Activated CD8-positive, alpha-beta memory T cell treated with anti-CD3 and anti-CD28 coated beads, Interleukin-2, amount 50 U/mL, for 1 hour (primary cell): ENCODE results near the gene CD48.
A peak's percentile ranks its signal among the peaks of the same experiment; 100 is the strongest.
"Not testable (repeated sequence)": the region's sequence is repeated elsewhere in the genome, so short reads cannot be mapped to it uniquely, and the experiment has no call there.

Source experiments
- DNase-seq: peaks from one replicate; pipeline ENCODE4 v3.0.0-alpha.2; 2020; ENCODE audit errors: extremely low read depth

CD48 gene

DNA sequence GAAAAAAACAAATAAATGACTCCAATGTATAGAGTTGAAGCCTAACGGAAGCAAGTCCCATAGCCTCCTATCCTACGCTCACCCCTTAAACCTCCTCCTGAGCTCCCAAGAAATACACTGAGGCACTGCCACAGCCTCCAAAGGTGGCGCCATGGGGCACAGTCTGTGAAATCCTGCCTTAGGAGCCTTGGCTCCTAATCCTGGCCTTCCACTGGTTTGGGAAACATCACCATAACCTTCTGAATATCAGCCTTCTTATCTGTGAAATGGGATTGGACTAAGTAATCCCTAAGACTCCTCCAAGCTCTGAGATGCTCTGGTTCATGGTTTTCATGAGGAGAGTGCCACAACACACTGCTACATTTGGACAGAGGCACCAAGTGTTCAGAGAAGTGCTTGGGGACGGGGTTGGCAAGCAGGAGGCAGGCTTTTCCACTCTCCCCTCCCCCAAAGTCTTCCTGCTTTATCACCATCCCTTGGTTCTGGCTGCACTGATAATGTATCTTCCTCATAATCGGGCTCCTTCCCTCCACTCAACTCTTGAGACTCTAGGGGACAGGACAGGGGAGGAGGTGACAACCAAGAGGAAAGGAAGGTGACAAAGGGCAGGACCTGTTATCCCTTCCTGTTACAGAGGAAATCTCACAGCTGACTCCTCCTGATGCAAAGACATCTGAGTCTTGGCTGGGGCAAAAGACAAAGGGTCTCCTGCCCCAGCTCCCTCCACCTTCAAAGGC is 30.2 kb upstream of the CD48 start:
- DNase-seq: no peak

DNA sequence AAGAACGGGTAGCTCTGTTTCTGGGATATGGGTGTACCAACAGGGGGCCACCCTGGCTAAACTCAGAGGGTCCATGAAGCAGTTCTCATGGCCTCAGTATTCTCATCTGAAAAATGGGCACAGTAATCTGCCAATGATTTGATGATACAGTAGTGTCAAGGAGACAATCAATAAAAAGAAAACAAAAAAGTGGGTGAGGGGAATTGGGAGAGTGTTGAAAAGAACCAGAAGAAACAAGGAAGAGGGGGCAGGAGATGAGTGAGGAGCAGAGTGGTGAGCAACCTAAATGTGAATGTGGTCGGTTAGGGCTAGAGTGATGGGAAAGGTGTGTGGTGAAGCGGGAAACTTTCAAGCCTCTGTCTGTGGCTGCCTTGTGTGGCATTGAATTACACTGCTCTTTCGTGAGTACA is 29.5 kb upstream of the CD48 start:
- no peak for DNase-seq

GRCh38 chr1:160740133-160740688 is 28.6 kb upstream of the CD48 start:
- no peak for DNase-seq

GRCh38 chr1:160739098-160739511 is 27.5 kb upstream of the CD48 start, which contains the start of gene SLAMF7:
Gene SLAMF7, plus strand, starts transcription at chr1:160739247. Its CDS starts 55 bp downstream, at chr1:160739302.
- DNase-seq: peak; percentile 19

DNA sequence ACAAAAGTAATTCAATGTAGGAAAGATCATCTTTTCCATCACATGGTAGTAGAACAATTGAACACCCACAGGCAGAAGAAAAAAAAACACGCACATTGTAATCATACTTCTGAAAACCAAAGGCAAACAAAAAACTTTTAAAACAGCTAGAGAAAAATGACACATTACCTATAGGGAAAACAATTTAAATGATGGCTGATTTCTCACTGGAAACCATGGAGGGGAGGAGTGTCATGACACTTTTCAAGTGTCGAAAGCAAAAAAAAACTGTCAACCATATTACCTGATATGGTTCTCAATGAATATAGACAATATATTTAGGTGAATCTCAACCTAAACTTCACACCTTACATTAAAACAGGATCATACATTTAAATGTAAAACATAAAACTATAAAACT is 26.6 kb upstream of the CD48 start:
- DNase-seq: no peak

- no peak for DNase-seq
These were observed 22.7 kb upstream of the CD48 start for GRCh38 chr1:160734301-160734700.

GRCh38 chr1:160733898-160734297 is 22.3 kb upstream of the CD48 start:
- DNase-seq: no peak

DNA sequence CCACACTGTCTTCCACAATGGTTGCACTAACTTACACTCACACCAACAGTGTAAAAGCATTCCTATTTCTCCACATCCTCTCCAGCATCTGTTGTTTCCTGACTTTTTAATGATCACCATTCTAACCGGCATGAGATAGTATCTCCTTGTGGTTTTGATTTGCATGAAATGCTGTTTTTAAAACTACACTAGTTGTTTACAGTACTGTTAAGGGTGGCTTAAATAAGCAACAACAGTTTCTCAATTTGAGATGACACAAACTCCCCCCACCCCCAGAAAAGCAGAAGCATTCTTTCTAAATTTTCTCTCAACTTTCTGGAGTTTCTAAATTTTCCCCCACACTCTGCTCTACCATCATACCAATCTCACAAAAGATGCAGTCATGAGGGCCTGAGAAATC is 20.4 kb upstream of the CD48 start:
- DNase-seq: no peak

GRCh38 chr1:160731564-160731963 is 19.9 kb upstream of the CD48 start:
- not testable (repeated sequence) for DNase-seq

- DNase-seq: no peak
These were observed 15.7 kb upstream of the CD48 start for GRCh38 chr1:160727316-160727640.

GRCh38 chr1:160726498-160727315 is 15.1 kb upstream of the CD48 start:
- DNase-seq: no peak

DNA sequence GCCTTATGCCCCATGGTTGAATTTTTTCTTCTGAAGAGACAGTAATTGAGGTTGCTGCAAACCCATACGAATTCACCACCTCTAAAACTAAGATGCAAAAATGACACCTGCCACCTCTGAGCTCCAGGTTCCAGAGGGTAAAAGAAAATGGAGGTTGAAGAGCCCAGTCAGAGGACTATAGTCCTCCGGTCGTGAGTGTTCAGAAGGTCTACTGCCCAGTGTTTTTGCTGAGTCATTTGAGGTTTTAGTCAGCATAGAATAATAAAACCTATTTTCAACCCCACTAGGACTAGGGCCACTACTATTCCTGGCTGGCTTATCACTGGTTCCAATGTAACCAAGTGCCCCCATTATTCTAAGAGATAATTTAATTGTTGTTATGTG is 14.5 kb upstream of the CD48 start:
- no peak for DNase-seq

GRCh38 chr1:160724465-160725242 is 13.0 kb upstream of the CD48 start:
- no peak for DNase-seq

GRCh38 chr1:160723332-160723731 is 11.7 kb upstream of the CD48 start:
- DNase-seq: no peak

GRCh38 chr1:160722726-160723125 is 11.1 kb upstream of the CD48 start:
- DNase-seq: no peak

DNA sequence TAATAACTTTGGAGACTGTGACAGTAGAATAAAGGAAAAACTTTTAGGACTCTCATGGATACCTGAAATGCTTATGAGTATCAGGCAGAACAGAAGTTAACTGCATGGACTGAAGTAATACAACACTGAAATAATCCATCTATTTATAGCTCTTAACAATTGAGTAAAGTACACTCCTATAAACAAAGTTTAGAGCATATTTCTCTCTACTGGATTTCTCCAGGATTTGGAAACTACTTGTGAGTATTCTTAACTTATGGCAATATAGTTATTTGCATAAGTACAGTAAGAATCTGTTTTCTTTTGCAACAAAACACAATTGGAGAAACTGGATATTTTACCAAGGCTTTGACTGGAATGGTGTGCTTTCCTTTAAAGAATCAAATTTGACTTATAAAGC is 9.9 kb upstream of the CD48 start:
- DNase-seq: no peak

DNA sequence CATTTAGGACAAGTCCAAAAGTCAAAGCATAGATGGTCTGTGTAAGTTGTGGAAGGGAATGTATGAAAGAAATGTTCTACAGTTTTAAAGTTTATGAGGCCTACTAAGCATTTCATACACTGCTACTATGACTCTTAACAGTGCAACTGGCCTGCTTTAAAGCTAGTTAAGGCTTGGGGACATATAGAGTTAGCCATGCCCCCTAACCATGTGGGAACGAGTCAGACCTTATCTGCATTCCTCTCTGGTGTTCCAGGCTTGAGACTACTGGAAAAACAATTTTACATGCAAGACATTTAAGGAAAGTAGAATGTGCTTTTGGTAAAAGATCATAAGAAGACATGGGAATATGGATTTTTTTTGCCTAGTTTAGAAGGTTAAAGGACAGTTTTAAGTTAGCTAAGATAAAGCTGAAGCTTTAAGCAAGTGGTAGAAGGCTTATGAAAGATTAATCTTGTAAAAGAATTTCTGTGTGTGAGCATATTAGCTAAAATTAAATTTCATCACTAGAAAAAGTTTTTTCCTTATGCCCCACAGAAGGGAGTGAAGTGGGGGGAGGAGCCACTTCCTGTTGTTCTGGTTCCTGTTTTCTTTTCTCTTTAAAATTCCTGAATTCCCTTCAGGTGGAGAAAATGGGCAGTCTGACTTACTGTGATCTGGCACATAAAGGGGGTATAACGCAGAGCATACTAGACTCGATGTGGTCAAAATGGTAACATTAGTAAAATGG is 8.9 kb upstream of the CD48 start:
- DNase-seq: no peak

GRCh38 chr1:160718210-160718609 is 6.6 kb upstream of the CD48 start:
- DNase-seq: no peak

DNA sequence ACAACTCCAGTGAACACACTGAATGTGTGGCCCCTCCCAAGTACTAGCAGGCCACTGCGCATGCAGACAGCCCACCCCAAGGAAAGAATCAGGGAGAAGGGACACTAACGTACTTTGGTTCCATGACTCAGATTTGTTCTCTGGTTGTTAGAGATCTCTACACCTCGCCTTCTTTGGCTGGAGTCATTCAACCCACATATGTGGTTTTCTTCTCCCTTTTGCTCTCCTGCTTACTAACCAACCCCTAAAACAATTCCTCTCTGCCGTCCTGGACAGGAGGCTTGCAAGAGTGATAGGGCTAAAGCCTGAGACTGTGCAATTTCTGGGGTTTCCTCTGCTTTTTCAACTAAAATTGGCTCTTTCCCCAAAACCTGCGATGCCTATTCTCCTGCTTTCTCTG is 5.7 kb upstream of the CD48 start:
- DNase-seq: no peak

- DNase-seq: no peak
These were observed 4.4 kb upstream of the CD48 start for GRCh38 chr1:160716013-160716412.

DNA sequence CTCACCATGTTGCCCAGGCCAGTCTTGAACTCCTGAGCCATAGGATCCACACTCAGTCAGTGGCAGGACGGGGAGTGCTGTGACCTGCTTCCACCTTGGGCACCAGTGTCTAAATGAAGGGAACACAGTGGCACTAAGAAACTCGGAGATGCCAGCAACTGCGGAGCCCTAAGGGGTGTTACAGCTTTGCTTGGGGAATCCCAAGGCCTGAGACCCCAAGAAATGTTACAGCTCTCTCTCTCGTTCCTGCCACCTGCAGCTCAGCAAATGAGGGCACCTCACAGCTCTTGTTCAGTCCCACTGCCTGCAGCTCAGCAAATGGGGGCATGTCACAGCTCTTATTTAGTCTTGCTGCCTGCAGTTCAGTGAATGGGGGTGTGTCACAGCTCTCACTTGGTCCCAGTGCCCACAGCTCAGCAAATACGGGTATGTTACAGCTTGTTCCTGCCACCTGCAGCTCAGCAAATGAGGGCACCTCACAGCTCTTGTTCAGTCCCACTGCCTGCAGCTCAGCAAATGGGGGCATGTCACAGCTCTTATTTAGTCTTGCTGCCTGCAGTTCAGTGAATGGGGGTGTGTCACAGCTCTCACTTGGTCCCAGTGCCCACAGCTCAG is 2.5 kb upstream of the CD48 start:
- not testable (repeated sequence) for DNase-seq
